ENCODE data around the gene SORCS2. TPM values are rescaled to one million over a fixed set of nuclear protein-coding genes. Genes with fewer than 3 reads are reported as not detected.

The SORCS2 gene
- polyA plus RNA-seq, 1 donor from 2014 or later = 1.0 TPM

GRCh38 chr4:7458066-7458425, 265.7 kb downstream of the SORCS2 start:
- H3K9me3 ChIP-seq (ENCODE audit: low read length) = no peaks in the 10 kb centered on the region
- H3K9ac ChIP-seq (ENCODE audit: low read length) = no peak overlapping the region
- no peak for TF ChIP-seq MXI1 (conservative IDR thresholded peaks at IDR 0.05; ENCODE audit: poor library complexity, severe bottlenecking)
- TF ChIP-seq SMC3 (conservative IDR thresholded peaks at IDR 0.05; ENCODE audit: poor library complexity) = no peak
- no peak for TF ChIP-seq POLR2AphosphoS5 (IDR thresholded peaks at IDR 0.05)
- TF ChIP-seq EP300 (conservative IDR thresholded peaks at IDR 0.05; ENCODE audit: poor library complexity, severe bottlenecking) = no peak
- TF ChIP-seq RAD21 (conservative IDR thresholded peaks at IDR 0.05) = no peak
- no peak for TF ChIP-seq REST (IDR thresholded peaks at IDR 0.05; ENCODE audit: borderline replicate concordance)
- no peak for TF ChIP-seq EZH2 (IDR thresholded peaks at IDR 0.05; ENCODE audit: borderline replicate concordance, insufficient read depth, low read length, poor library complexity, severe bottlenecking)
- TF ChIP-seq TAF1 (IDR thresholded peaks at IDR 0.05; ENCODE audit: low read depth) = no peak
- no peak for TF ChIP-seq CTCF (IDR thresholded peaks at IDR 0.05; ENCODE audit: poor library complexity, severe bottlenecking)
- no peaks in the 10 kb centered on the region for H3K27me3 ChIP-seq (ENCODE audit: insufficient read depth, low read depth, low read length)
- no peaks in the 10 kb centered on the region for H3K79me2 ChIP-seq (replicated peaks; ENCODE audit: insufficient read depth, low read length)
- no peak overlapping the region for H3K4me3 ChIP-seq (ENCODE audit: low read length)
- H4K20me1 ChIP-seq (ENCODE audit: insufficient read depth) = no peaks in the 10 kb centered on the region
- H3F3A ChIP-seq (ENCODE audit: insufficient read depth, low read length, poor library complexity, severe bottlenecking) = no peaks in the 10 kb centered on the region
- no peak overlapping the region for H2AFZ ChIP-seq (ENCODE audit: low read depth, low read length)
- H3K27ac ChIP-seq (ENCODE audit: low read length) = no peak overlapping the region
- H3K36me3 ChIP-seq (ENCODE audit: insufficient read depth, low read length) = no peaks in the 10 kb centered on the region
- no peak overlapping the region for H3K4me2 ChIP-seq (ENCODE audit: low read length)
- no peaks in the 10 kb centered on the region for H3K9me2 ChIP-seq (ENCODE audit: insufficient read depth, low read length)

GRCh38 chr4:7458477-7458876, 266.1 kb downstream of the SORCS2 start:
- Histone ChIP-seq H3K9me2 (ENCODE audit: insufficient read depth, low read length) (no peaks in the 10 kb centered on the region), H3K4me2 (ENCODE audit: low read length) (no peak overlapping the region), H3K36me3 (ENCODE audit: insufficient read depth, low read length) (no peaks in the 10 kb centered on the region), H4K20me1 (ENCODE audit: insufficient read depth) (no peaks in the 10 kb centered on the region), H3K4me3 (ENCODE audit: low read length) (no peak overlapping the region), H3K9ac (ENCODE audit: low read length) (no peak overlapping the region), H2AFZ (ENCODE audit: low read depth, low read length) (no peak overlapping the region), H3K79me2 (replicated peaks; ENCODE audit: insufficient read depth, low read length) (no peaks in the 10 kb centered on the region), H3K9me3 (ENCODE audit: low read length) (no peaks in the 10 kb centered on the region), H3F3A (ENCODE audit: insufficient read depth, low read length, poor library complexity, severe bottlenecking) (no peaks in the 10 kb centered on the region), H3K27me3 (ENCODE audit: insufficient read depth, low read depth, low read length) (no peaks in the 10 kb centered on the region), H3K27ac (ENCODE audit: low read length) (no peak overlapping the region)
- TF ChIP-seq MXI1 (conservative IDR thresholded peaks at IDR 0.05; ENCODE audit: poor library complexity, severe bottlenecking) = no peak
- no peak for TF ChIP-seq SMC3 (conservative IDR thresholded peaks at IDR 0.05; ENCODE audit: poor library complexity)

GRCh38 chr4:7459471-7459870, 267.1 kb downstream of the SORCS2 start:
- Histone ChIP-seq H2AFZ (ENCODE audit: low read depth, low read length) (no peak overlapping the region), H3K27ac (ENCODE audit: low read length) (no peak overlapping the region), H3K27me3 (ENCODE audit: insufficient read depth, low read depth, low read length) (no peaks in the 10 kb centered on the region), H3K4me3 (ENCODE audit: low read length) (no peak overlapping the region), H3K9me2 (ENCODE audit: insufficient read depth, low read length) (no peaks in the 10 kb centered on the region), H3K9ac (ENCODE audit: low read length) (no peak overlapping the region), H3K36me3 (ENCODE audit: insufficient read depth, low read length) (no peaks in the 10 kb centered on the region), H3K9me3 (ENCODE audit: low read length) (no peaks in the 10 kb centered on the region), H3K4me2 (ENCODE audit: low read length) (no peak overlapping the region), H3F3A (ENCODE audit: insufficient read depth, low read length, poor library complexity, severe bottlenecking) (no peaks in the 10 kb centered on the region), H3K79me2 (replicated peaks; ENCODE audit: insufficient read depth, low read length) (no peaks in the 10 kb centered on the region), H4K20me1 (ENCODE audit: insufficient read depth) (no peaks in the 10 kb centered on the region)
- no peak for TF ChIP-seq POLR2AphosphoS5 (IDR thresholded peaks at IDR 0.05)
- no peak for TF ChIP-seq SMC3 (conservative IDR thresholded peaks at IDR 0.05; ENCODE audit: poor library complexity)
- TF ChIP-seq TAF1 (IDR thresholded peaks at IDR 0.05; ENCODE audit: low read depth) = no peak
- no peak for TF ChIP-seq REST (IDR thresholded peaks at IDR 0.05; ENCODE audit: borderline replicate concordance)
- no peak for TF ChIP-seq EP300 (conservative IDR thresholded peaks at IDR 0.05; ENCODE audit: poor library complexity, severe bottlenecking)
- no peak for TF ChIP-seq MXI1 (conservative IDR thresholded peaks at IDR 0.05; ENCODE audit: poor library complexity, severe bottlenecking)

All from neural cell (in vitro differentiated cells).